IPS DF 6.9 (cell line): ENCODE measurements around the gene TSC22D2.

Experiments used
- DNase-seq: peaks from one replicate; pipeline ENCODE4 v3.0.0-alpha.2; 2013; ENCODE audit warnings: low read depth, low spot score
- H3K27ac ChIP-seq: one replicate; pipeline ENCODE4 v1.5.1; 2013; ENCODE audit warnings: low read length, control low read depth
- H3K27me3 ChIP-seq: 2 replicates; pipeline ENCODE4 v1.6.1; 2013; ENCODE audit warnings: mild to moderate bottlenecking, low read length; ENCODE audit not compliant: control insufficient read depth, insufficient read depth
- H3K36me3 ChIP-seq: 2 replicates; pipeline ENCODE4 v1.6.1; 2013; ENCODE audit warnings: low read length; ENCODE audit not compliant: control insufficient read depth, insufficient read depth
- H3K4me1 ChIP-seq: 2 replicates; pipeline ENCODE4 v1.6.1; 2013; ENCODE audit warnings: low read length; ENCODE audit not compliant: control insufficient read depth, insufficient read depth
- H3K4me3 ChIP-seq: 2 replicates; pipeline ENCODE4 v1.5.1; 2013; ENCODE audit warnings: mild to moderate bottlenecking, low read length
- H3K9me3 ChIP-seq: 2 replicates; pipeline ENCODE4 v1.6.1; 2013; ENCODE audit warnings: low read length, inconsistent platforms; ENCODE audit not compliant: control insufficient read depth, insufficient read depth
- WGBS: extraction: QIAGEN DNeasy Blood & Tissue Kit; methylation state at CpG from one replicate; pipeline ENCODE4 v1.1.7; 2013; ENCODE audit warnings: mixed read lengths, missing lambda C conversion rate; ENCODE audit not compliant: insufficient read length, insufficient coverage; 5-methylcytosine and 5-hydroxymethylcytosine counted together

TSC22D2 gene

GRCh38 chr3:150408221-150409124 lies at the start of gene TSC22D2:
TSS of gene TSC22D2 (plus strand) at chr3:150408298. CDS start at chr3:150409351, 1,053 bp downstream.
- DNase-seq = peak; percentile 78
- no peaks in the 10 kb centered on the region for H3K36me3 ChIP-seq

GRCh38 chr3:150359381-150359780 lies 48.7 kb upstream of the TSC22D2 start:
- DNase-seq = no peak
- no peaks in the 10 kb centered on the region for H3K27me3 ChIP-seq
- no peaks in the 10 kb centered on the region for H3K9me3 ChIP-seq
- no peak overlapping the region for H3K4me3 ChIP-seq
- WGBS = no CpG with 5 or more reads among the region's 2 CpGs
- no peak overlapping the region for H3K27ac ChIP-seq
- H3K4me1 ChIP-seq = peaks cover 1% of the 10 kb centered on the region; the same call in 1 of the 2 replicates
- no peaks in the 10 kb centered on the region for H3K36me3 ChIP-seq

More at GRCh38 chr3:150408221-150409124, at the start of gene TSC22D2:
- no peak within 1 kb of the TSS for H3K27ac ChIP-seq
- WGBS = no CpG with 5 or more reads among the region's 102 CpGs
- H3K4me1 ChIP-seq = no peaks in the 10 kb centered on the region
- peak within 1 kb of the TSS; percentile 46 for H3K4me3 ChIP-seq
- H3K27me3 ChIP-seq = no peaks in the 10 kb centered on the region
- no peaks in the 10 kb centered on the region for H3K9me3 ChIP-seq

- no CpG with 5 or more reads among the region's 3 CpGs for WGBS
- no peak for DNase-seq
- Histone ChIP-seq H3K9me3 (no peaks in the 10 kb centered on the region), H3K27ac (no peak overlapping the region), H3K27me3 (no peaks in the 10 kb centered on the region), H3K4me1 (no peaks in the 10 kb centered on the region), H3K36me3 (no peaks in the 10 kb centered on the region), H3K4me3 (no peak overlapping the region)
Measured at GRCh38 chr3:150360966-150361365, 47.1 kb upstream of the TSC22D2 start.

- Histone ChIP-seq H3K27ac (no peak overlapping the region), H3K36me3 (no peaks in the 10 kb centered on the region), H3K4me1 (no peaks in the 10 kb centered on the region), H3K27me3 (no peaks in the 10 kb centered on the region), H3K9me3 (no peaks in the 10 kb centered on the region), H3K4me3 (no peak overlapping the region)
- DNase-seq = no peak
- WGBS = no CpG with 5 or more reads among the region's 2 CpGs
Measured at GRCh38 chr3:150362515-150363302, 45.4 kb upstream of the TSC22D2 start.

- DNase-seq = no peak
Measured at GRCh38 chr3:150363420-150363819, 44.7 kb upstream of the TSC22D2 start.

GRCh38 chr3:150365132-150365604 lies 42.9 kb upstream of the TSC22D2 start:
- Histone ChIP-seq H3K36me3 (no peaks in the 10 kb centered on the region), H3K27ac (no peak overlapping the region), H3K27me3 (no peaks in the 10 kb centered on the region), H3K4me3 (no peak overlapping the region), H3K4me1 (no peaks in the 10 kb centered on the region), H3K9me3 (no peaks in the 10 kb centered on the region)
- DNase-seq = no peak
- no CpG with 5 or more reads among the region's 5 CpGs for WGBS

More at GRCh38 chr3:150363420-150363819, 44.7 kb upstream of the TSC22D2 start:
- no CpG with 5 or more reads among the region's 2 CpGs for WGBS
- H3K4me1 ChIP-seq = no peaks in the 10 kb centered on the region
- H3K4me3 ChIP-seq = no peak overlapping the region
- no peaks in the 10 kb centered on the region for H3K36me3 ChIP-seq
- no peak overlapping the region for H3K27ac ChIP-seq
- no peaks in the 10 kb centered on the region for H3K9me3 ChIP-seq
- no peaks in the 10 kb centered on the region for H3K27me3 ChIP-seq

GRCh38 chr3:150367757-150368156 lies 40.3 kb upstream of the TSC22D2 start:
- DNase-seq = no peak
- H3K27me3 ChIP-seq = no peaks in the 10 kb centered on the region
- H3K27ac ChIP-seq = no peak overlapping the region
- H3K9me3 ChIP-seq = no peaks in the 10 kb centered on the region
- H3K4me3 ChIP-seq = no peak overlapping the region
- no peaks in the 10 kb centered on the region for H3K36me3 ChIP-seq
- H3K4me1 ChIP-seq = no peaks in the 10 kb centered on the region

GRCh38 chr3:150370122-150370602 lies 37.9 kb upstream of the TSC22D2 start:
- no peak overlapping the region for H3K27ac ChIP-seq

GRCh38 chr3:150370999-150371398 lies 37.1 kb upstream of the TSC22D2 start:
- no CpG with 5 or more reads among the region's 1 CpG for WGBS
- no peaks in the 10 kb centered on the region for H3K27me3 ChIP-seq
- H3K9me3 ChIP-seq = no peaks in the 10 kb centered on the region
- no peaks in the 10 kb centered on the region for H3K36me3 ChIP-seq
- H3K4me1 ChIP-seq = no peaks in the 10 kb centered on the region
- H3K4me3 ChIP-seq = no peak overlapping the region
- H3K27ac ChIP-seq = no peak overlapping the region
- no peak for DNase-seq

More at GRCh38 chr3:150370122-150370602, 37.9 kb upstream of the TSC22D2 start:
- H3K27me3 ChIP-seq = no peaks in the 10 kb centered on the region
- no peaks in the 10 kb centered on the region for H3K9me3 ChIP-seq
- DNase-seq = no peak
- no CpG with 5 or more reads among the region's 4 CpGs for WGBS
- H3K36me3 ChIP-seq = no peaks in the 10 kb centered on the region
- H3K4me3 ChIP-seq = no peak overlapping the region
- no peaks in the 10 kb centered on the region for H3K4me1 ChIP-seq

GRCh38 chr3:150371741-150372254 lies 36.3 kb upstream of the TSC22D2 start:
- Histone ChIP-seq H3K4me1 (no peaks in the 10 kb centered on the region), H3K27ac (no peak overlapping the region), H3K4me3 (no peak overlapping the region), H3K9me3 (no peaks in the 10 kb centered on the region), H3K36me3 (no peaks in the 10 kb centered on the region), H3K27me3 (no peaks in the 10 kb centered on the region)
- no peak for DNase-seq
- WGBS = no CpG with 5 or more reads among the region's 6 CpGs
